Thymus (tissue), 11 donors: ENCODE measurements around the gene PIANP. TPM values are rescaled to one million over a fixed set of nuclear protein-coding genes. Genes with fewer than 3 reads are reported as not detected.

Source experiments
- DNase-seq, 9 donors: peaks; one replicate each; pipeline ENCODE4 v3.0.0-alpha.2; 2013; ENCODE audit warnings: low spot score in 9 of 9, low read depth in 6 of 9, missing footprints in 1 of 9
- H3K27ac ChIP-seq, 2 donors: one replicate each; pipeline ENCODE4 v1.5.1; 2013; ENCODE audit warnings: control low read depth in 1 of 2, low read depth in 1 of 2, low read length in 1 of 2, mild to moderate bottlenecking in 1 of 2, moderate library complexity in 1 of 2
- H3K27me3 ChIP-seq, 2 donors: one replicate each; pipeline ENCODE4 v1.5.1; 2013; ENCODE audit warnings: low read length in 1 of 2; ENCODE audit not compliant: control insufficient read depth in 2 of 2, insufficient read depth in 1 of 2
- H3K36me3 ChIP-seq, 2 donors: one replicate each; pipeline ENCODE4 v1.5.1; 2013; ENCODE audit warnings: low read length in 1 of 2, mild to moderate bottlenecking in 1 of 2, moderate library complexity in 1 of 2; ENCODE audit not compliant: control insufficient read depth in 2 of 2, insufficient read depth in 2 of 2
- H3K4me1 ChIP-seq, 2 donors: one replicate each; pipeline ENCODE4 v1.5.1; 2013; ENCODE audit warnings: low read length in 2 of 2; ENCODE audit not compliant: control insufficient read depth in 2 of 2, insufficient read depth in 2 of 2
- H3K4me3 ChIP-seq, 2 donors: one replicate each; pipeline ENCODE4 v1.5.1; 2013; ENCODE audit warnings: low read length in 2 of 2, control low read depth in 1 of 2, mild to moderate bottlenecking in 1 of 2
- H3K9me3 ChIP-seq, 2 donors: one replicate each; pipeline ENCODE4 v1.5.1; 2013; ENCODE audit warnings: low read length in 1 of 2, mild to moderate bottlenecking in 1 of 2; ENCODE audit not compliant: control insufficient read depth in 2 of 2, insufficient read depth in 1 of 2
- WGBS: extraction: QIAGEN DNeasy Blood & Tissue Kit; methylation state at CpG from one replicate; pipeline ENCODE4 v1.1.7; 2013; 5-methylcytosine and 5-hydroxymethylcytosine counted together
- polyA plus RNA-seq: library from polyadenylated mRNA; stranded (reverse); fragments of 200-250 nt; gene quantifications from one replicate; pipeline ENCODE4 v1.2.3, GENCODE V29; 2013
- total RNA-seq: library from RNA; stranded (reverse); fragments of 120-200 nt; gene quantifications from one replicate; pipeline ENCODE4 v1.2.4, GENCODE V29; 2013
- donor health status: healthy.

PIANP gene
- total and polyA plus RNA-seq, 2 donors = 0.09 to 0.23 TPM

DNA sequence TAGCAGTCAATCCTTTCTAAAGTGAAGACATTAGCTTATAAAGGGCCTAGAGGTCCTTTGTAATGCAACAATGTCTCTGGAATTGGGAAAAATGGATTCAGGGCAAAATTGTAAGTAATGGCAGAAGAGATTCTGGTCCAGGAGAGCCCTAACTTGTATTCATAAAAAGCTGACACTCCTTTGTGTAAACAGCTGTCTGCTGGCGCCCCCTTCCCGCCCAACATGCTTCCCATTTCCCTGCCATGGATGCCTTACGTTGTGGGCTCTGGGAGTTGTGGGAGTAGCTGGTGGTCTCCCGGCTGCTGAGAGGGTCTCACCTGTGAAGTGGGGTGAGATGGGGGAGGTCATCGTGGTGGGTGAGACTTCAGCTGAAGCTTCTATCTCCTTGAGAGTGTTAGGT is 55.7 kb downstream of the PIANP start:
- peaks cover 0 to 14% of the 10 kb centered on the region in 2 donors for H3K9me3 ChIP-seq
- peak overlapping the region in 1 of 2 donors; percentile 61 for H3K27ac ChIP-seq
- peaks cover 11 to 12% of the 10 kb centered on the region in 2 donors for H3K36me3 ChIP-seq
- peaks cover 2 to 33% of the 10 kb centered on the region in 2 donors for H3K4me1 ChIP-seq
- H3K27me3 ChIP-seq = peaks cover 0 to 3% of the 10 kb centered on the region in 2 donors
- H3K4me3 ChIP-seq = no peak overlapping the region
- no peak for DNase-seq
- 86% methylated on average over 5 of the region's 5 CpGs for WGBS

DNA sequence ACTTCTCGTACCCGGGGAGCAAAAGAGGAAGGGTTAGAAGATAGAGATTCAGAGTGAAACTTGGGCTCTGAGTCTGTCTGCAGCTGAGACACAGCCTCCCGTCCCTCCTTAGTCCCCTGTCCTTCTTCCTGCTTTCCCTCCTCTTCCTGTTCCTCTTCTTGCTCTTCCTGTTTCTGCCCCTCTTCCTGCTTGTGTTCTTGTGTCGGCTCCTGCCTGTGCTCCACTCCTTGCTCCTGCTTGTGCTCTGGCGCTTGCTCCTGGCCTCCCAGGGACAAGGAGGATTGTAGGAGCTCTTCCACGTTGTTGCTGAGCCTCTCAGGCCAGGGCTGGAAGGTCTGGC is 56.4 kb downstream of the PIANP start:
- no peak for DNase-seq
- WGBS = 56% methylated on average over 6 of the region's 6 CpGs
- Histone ChIP-seq H3K36me3 (peaks cover 11 to 12% of the 10 kb centered on the region in 2 donors), H3K27me3 (peaks cover 0 to 3% of the 10 kb centered on the region in 2 donors), H3K27ac (peak overlapping the region; percentile 58 to 61), H3K9me3 (peaks cover 0 to 14% of the 10 kb centered on the region in 2 donors), H3K4me1 (peaks cover 2 to 40% of the 10 kb centered on the region in 2 donors), H3K4me3 (no peak overlapping the region)

Other genes with a start within 250 kb of the PIANP start
- gene TAPBPL, start 248.8 kb downstream of the PIANP start, total RNA-seq = 60.6 TPM
- 28.6 TPM for gene TAPBPL, start 248.8 kb downstream of the PIANP start, polyA plus RNA-seq
- gene VAMP1, start 230.1 kb downstream of the PIANP start, total RNA-seq = 8.9 TPM
- 17.2 TPM for gene VAMP1, start 230.1 kb downstream of the PIANP start, polyA plus RNA-seq
- 252 TPM for gene MRPL51, start 207.6 kb downstream of the PIANP start, total RNA-seq
- gene MRPL51, start 207.6 kb downstream of the PIANP start, polyA plus RNA-seq = 136 TPM
- 69.6 TPM for gene NCAPD2, start 206.7 kb downstream of the PIANP start, total RNA-seq
- gene NCAPD2, start 206.7 kb downstream of the PIANP start, polyA plus RNA-seq = 18.8 TPM
- gene GAPDH, start 166.3 kb downstream of the PIANP start, total RNA-seq = 3,026 TPM
- 1,220 TPM for gene GAPDH, start 166.3 kb downstream of the PIANP start, polyA plus RNA-seq
- 6.7 TPM for gene IFFO1, start 144.8 kb downstream of the PIANP start, total RNA-seq
- 52.0 TPM for gene IFFO1, start 144.8 kb downstream of the PIANP start, polyA plus RNA-seq
- 31.1 TPM for gene NOP2, start 132.5 kb downstream of the PIANP start, total RNA-seq
- gene NOP2, start 132.5 kb downstream of the PIANP start, polyA plus RNA-seq = 45.5 TPM
- 177 TPM for gene CHD4, start 93.4 kb downstream of the PIANP start, total RNA-seq
- 230 TPM for gene CHD4, start 93.4 kb downstream of the PIANP start, polyA plus RNA-seq
- gene LPAR5, start 64.9 kb downstream of the PIANP start, total RNA-seq = 2.4 TPM
- gene LPAR5, start 64.9 kb downstream of the PIANP start, polyA plus RNA-seq = 3.2 TPM
- gene ACRBP, start 53.4 kb downstream of the PIANP start, total RNA-seq = 2.0 TPM
- gene ACRBP, start 53.4 kb downstream of the PIANP start, polyA plus RNA-seq = 10.5 TPM
- 74.0 TPM for gene ING4, start 37.7 kb downstream of the PIANP start, total RNA-seq
- gene ING4, start 37.7 kb downstream of the PIANP start, polyA plus RNA-seq = 70.0 TPM
- gene ZNF384, start 11.4 kb downstream of the PIANP start, total RNA-seq = 17.2 TPM
- gene ZNF384, start 11.4 kb downstream of the PIANP start, polyA plus RNA-seq = 39.3 TPM
- 28.0 TPM for gene COPS7A, start 23.2 kb upstream of the PIANP start, total RNA-seq
- 39.8 TPM for gene COPS7A, start 23.2 kb upstream of the PIANP start, polyA plus RNA-seq
- gene MLF2, start 52.3 kb upstream of the PIANP start, total RNA-seq = 69.5 TPM
- gene MLF2, start 52.3 kb upstream of the PIANP start, polyA plus RNA-seq = 131 TPM
- gene PTMS, start 65.5 kb upstream of the PIANP start, total RNA-seq = 21.9 TPM
- 186 TPM for gene PTMS, start 65.5 kb upstream of the PIANP start, polyA plus RNA-seq
- gene LAG3, start 71.7 kb upstream of the PIANP start, total RNA-seq = 1.5 TPM
- 4.8 TPM for gene LAG3, start 71.7 kb upstream of the PIANP start, polyA plus RNA-seq
- 91.9 TPM for gene CD4, start 88.7 kb upstream of the PIANP start, total RNA-seq
- 50.9 TPM for gene CD4, start 88.7 kb upstream of the PIANP start, polyA plus RNA-seq
- gene GPR162, start 121.0 kb upstream of the PIANP start, total RNA-seq = 1.4 TPM
- 4.4 TPM for gene GPR162, start 121.0 kb upstream of the PIANP start, polyA plus RNA-seq
- 1.0 TPM for gene P3H3, start 127.6 kb upstream of the PIANP start, total RNA-seq
- gene P3H3, start 127.6 kb upstream of the PIANP start, polyA plus RNA-seq = 4.4 TPM
- 0.14 TPM for gene GNB3, start 140.1 kb upstream of the PIANP start, total RNA-seq
- 1.3 TPM for gene GNB3, start 140.1 kb upstream of the PIANP start, polyA plus RNA-seq
- 44.3 TPM for gene CDCA3, start 150.5 kb upstream of the PIANP start, total RNA-seq
- 5.9 TPM for gene CDCA3, start 150.5 kb upstream of the PIANP start, polyA plus RNA-seq
- gene USP5, start 151.3 kb upstream of the PIANP start, total RNA-seq = 61.1 TPM
- gene USP5, start 151.3 kb upstream of the PIANP start, polyA plus RNA-seq = 32.2 TPM
- 628 TPM for gene TPI1, start 166.7 kb upstream of the PIANP start, total RNA-seq
- 282 TPM for gene TPI1, start 166.7 kb upstream of the PIANP start, polyA plus RNA-seq
- gene SPSB2, start 172.5 kb upstream of the PIANP start, total RNA-seq = 10.7 TPM
- 14.9 TPM for gene SPSB2, start 172.5 kb upstream of the PIANP start, polyA plus RNA-seq
- gene LRRC23, start 204.0 kb upstream of the PIANP start, total RNA-seq = 6.2 TPM
- 11.5 TPM for gene LRRC23, start 204.0 kb upstream of the PIANP start, polyA plus RNA-seq
- gene ENO2, start 213.8 kb upstream of the PIANP start, total RNA-seq = 12.1 TPM
- 29.3 TPM for gene ENO2, start 213.8 kb upstream of the PIANP start, polyA plus RNA-seq
- 1.6 TPM for gene ATN1, start 227.1 kb upstream of the PIANP start, total RNA-seq
- gene ATN1, start 227.1 kb upstream of the PIANP start, polyA plus RNA-seq = 30.3 TPM
- not detected for gene RNU7-1, start 243.0 kb upstream of the PIANP start, total RNA-seq
- gene RNU7-1, start 243.0 kb upstream of the PIANP start, polyA plus RNA-seq = not detected
- 446 TPM for gene C12orf57, start 243.2 kb upstream of the PIANP start, total RNA-seq
- gene C12orf57, start 243.2 kb upstream of the PIANP start, polyA plus RNA-seq = 421 TPM